Upper lobe of left lung (tissue), 4 donors: ENCODE data around the gene RAVER2.
"Not testable (repeated sequence)": the region's sequence is repeated elsewhere in the genome, so short reads cannot be mapped to it uniquely, and the experiment has no call there.

Experiments
- EP300 ChIP-seq, 4 donors: sonication (generic); formaldehyde crosslinking; IDR thresholded peaks; one replicate each; pipeline ENCODE4 v1.5.1; 2017; ENCODE audit warnings: antibody characterized with exemption in 4 of 4, control low read depth in 2 of 4
- TF ChIP-seq, protein P1 (sequence below), 6 experiments: fragments of 450-650 bp in 4 of 6; fragments of 200-600 bp in 2 of 6; sonication (generic) in 2 of 6; IDR thresholded peaks; one replicate each; pipeline ENCODE4 v1.5.1; 2016 to 2019; ENCODE audit warnings: antibody characterized with exemption in 6 of 6

DNA sequence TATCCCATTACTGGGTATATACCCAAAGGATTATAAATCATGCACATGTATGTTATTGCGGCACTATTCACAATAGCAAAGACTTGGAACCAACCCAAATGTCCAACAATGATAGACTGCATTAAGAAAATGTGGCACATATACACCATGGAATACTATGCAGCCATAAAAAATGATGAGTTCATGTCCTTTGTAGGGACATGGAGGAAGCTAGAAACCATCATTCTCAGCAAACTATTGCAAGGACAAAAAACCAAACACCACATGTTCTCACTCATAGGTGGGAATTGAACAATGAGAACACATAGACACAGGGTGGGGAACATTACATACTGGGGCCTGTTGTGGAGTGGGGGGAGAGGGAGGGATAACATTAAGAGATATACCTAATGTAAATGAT is 4.2 kb upstream of the RAVER2 start:
- TF ChIP-seq, protein P1, sequence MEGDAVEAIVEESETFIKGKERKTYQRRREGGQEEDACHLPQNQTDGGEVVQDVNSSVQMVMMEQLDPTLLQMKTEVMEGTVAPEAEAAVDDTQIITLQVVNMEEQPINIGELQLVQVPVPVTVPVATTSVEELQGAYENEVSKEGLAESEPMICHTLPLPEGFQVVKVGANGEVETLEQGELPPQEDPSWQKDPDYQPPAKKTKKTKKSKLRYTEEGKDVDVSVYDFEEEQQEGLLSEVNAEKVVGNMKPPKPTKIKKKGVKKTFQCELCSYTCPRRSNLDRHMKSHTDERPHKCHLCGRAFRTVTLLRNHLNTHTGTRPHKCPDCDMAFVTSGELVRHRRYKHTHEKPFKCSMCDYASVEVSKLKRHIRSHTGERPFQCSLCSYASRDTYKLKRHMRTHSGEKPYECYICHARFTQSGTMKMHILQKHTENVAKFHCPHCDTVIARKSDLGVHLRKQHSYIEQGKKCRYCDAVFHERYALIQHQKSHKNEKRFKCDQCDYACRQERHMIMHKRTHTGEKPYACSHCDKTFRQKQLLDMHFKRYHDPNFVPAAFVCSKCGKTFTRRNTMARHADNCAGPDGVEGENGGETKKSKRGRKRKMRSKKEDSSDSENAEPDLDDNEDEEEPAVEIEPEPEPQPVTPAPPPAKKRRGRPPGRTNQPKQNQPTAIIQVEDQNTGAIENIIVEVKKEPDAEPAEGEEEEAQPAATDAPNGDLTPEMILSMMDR (IDR thresholded peaks at IDR 0.05): not testable (repeated sequence)
- not testable (repeated sequence) for TF ChIP-seq EP300 (IDR thresholded peaks at IDR 0.05)
